ENCODE results near the gene MCC. TPM values are rescaled to one million over a fixed set of nuclear protein-coding genes. Genes with fewer than 3 reads are reported as not detected.

The MCC gene
- total RNA-seq, 3 donors from 2014 or later = 24.3 to 46.5 (median 29.4) TPM

GRCh38 chr5:113447498-113448050 lies 40.7 kb downstream of the MCC start:
- peaks cover 0 to 4% of the 10 kb centered on the region in 2 donors for H3K9me3 ChIP-seq
- H3K27ac ChIP-seq = no peak overlapping the region
- intact Hi-C loops (cut with DNase I; ENCODE audit: low total_unique reads) = no loop called here
- no peaks in the 10 kb centered on the region for H3K27me3 ChIP-seq
- no peak for DNase-seq (ENCODE audit: low spot score in 2 of 2)
- no peaks in the 10 kb centered on the region for H3K4me1 ChIP-seq
- TF ChIP-seq CTCF (IDR thresholded peaks at IDR 0.05) = no peak
- no peak for TF ChIP-seq POLR2A (IDR thresholded peaks at IDR 0.05)
- no peak for TF ChIP-seq POLR2AphosphoS5 (IDR thresholded peaks at IDR 0.05)
- no peak overlapping the region for H3K4me3 ChIP-seq
- H3K36me3 ChIP-seq = no peaks in the 10 kb centered on the region

- Histone ChIP-seq H3K4me1 (no peaks in the 10 kb centered on the region), H3K9me3 (peaks cover 0 to 4% of the 10 kb centered on the region in 2 donors), H3K27me3 (no peaks in the 10 kb centered on the region), H3K27ac (no peak overlapping the region), H3K36me3 (no peaks in the 10 kb centered on the region), H3K4me3 (no peak overlapping the region)
- DNase-seq (ENCODE audit: low spot score in 2 of 2) = no peak
- TF ChIP-seq POLR2AphosphoS5 (IDR thresholded peaks at IDR 0.05) (no peak), CTCF (IDR thresholded peaks at IDR 0.05) (no peak)
- intact Hi-C loops (cut with DNase I; ENCODE audit: low total_unique reads) = no loop called here
These were observed 41.8 kb downstream of the MCC start for GRCh38 chr5:113446358-113446927.

GRCh38 chr5:113437111-113437510 lies 51.1 kb downstream of the MCC start:
- DNase-seq (ENCODE audit: low spot score in 2 of 2) = no peak
- Histone ChIP-seq H3K27me3 (no peaks in the 10 kb centered on the region), H3K4me1 (no peaks in the 10 kb centered on the region), H3K9me3 (no peaks in the 10 kb centered on the region), H3K4me3 (no peak overlapping the region), H3K36me3 (no peaks in the 10 kb centered on the region), H3K27ac (no peak overlapping the region)
- intact Hi-C loops (cut with DNase I; ENCODE audit: low total_unique reads) = no loop called here
- no peak for TF ChIP-seq CTCF (IDR thresholded peaks at IDR 0.05)
- no peak for TF ChIP-seq POLR2A (IDR thresholded peaks at IDR 0.05)
- no peak for TF ChIP-seq POLR2AphosphoS5 (IDR thresholded peaks at IDR 0.05)

GRCh38 chr5:113435575-113435974 lies 52.7 kb downstream of the MCC start:
- Histone ChIP-seq H3K27me3 (no peaks in the 10 kb centered on the region), H3K9me3 (no peaks in the 10 kb centered on the region), H3K36me3 (no peaks in the 10 kb centered on the region), H3K27ac (no peak overlapping the region), H3K4me3 (no peak overlapping the region), H3K4me1 (no peaks in the 10 kb centered on the region)
- TF ChIP-seq POLR2AphosphoS5 (IDR thresholded peaks at IDR 0.05) (no peak), CTCF (IDR thresholded peaks at IDR 0.05) (no peak), POLR2A (IDR thresholded peaks at IDR 0.05) (no peak)
- no peak for DNase-seq (ENCODE audit: low spot score in 2 of 2)
- intact Hi-C loops (cut with DNase I; ENCODE audit: low total_unique reads) = no loop called here

- intact Hi-C loops (cut with DNase I; ENCODE audit: low total_unique reads) = no loop called here
- Histone ChIP-seq H3K36me3 (no peaks in the 10 kb centered on the region), H3K9me3 (no peaks in the 10 kb centered on the region), H3K4me3 (no peak within 1 kb of the TSS), H3K27me3 (no peaks in the 10 kb centered on the region), H3K27ac (no peak within 1 kb of the TSS), H3K4me1 (no peaks in the 10 kb centered on the region)
- DNase-seq (ENCODE audit: low spot score in 2 of 2) = no peak
- no peak for TF ChIP-seq POLR2AphosphoS5 (IDR thresholded peaks at IDR 0.05)
- no peak for TF ChIP-seq CTCF (IDR thresholded peaks at IDR 0.05)
- no peak for TF ChIP-seq POLR2A (IDR thresholded peaks at IDR 0.05)
These were observed 53.4 kb downstream of the MCC start, which contains the start of gene TSSK1B for GRCh38 chr5:113434889-113435288. Gene TSSK1B, minus strand, starts transcription at chr5:113434989. Its CDS starts 150 bp downstream, at chr5:113434839.

Measured in breast epithelium (tissue), 4 donors.